SW 1271 (cell line): ENCODE measurements around the gene CYLD.

ENCODE experiments used
- DNase-seq, 2 experiments: peaks; one replicate each; lab custom pipeline; 2025; lab: John Stamatoyannopoulos, UW

The CYLD gene

GRCh38 chr16:50846511-50846910 is 104.6 kb downstream of the CYLD start:
- DNase-seq: no peak

- no peak for DNase-seq
These were observed 105.3 kb downstream of the CYLD start for GRCh38 chr16:50847166-50847565.

GRCh38 chr16:50848755-50849514 is 107.0 kb downstream of the CYLD start:
- DNase-seq: no peak
